Endothelial cell of umbilical vein (primary cell): ENCODE data around the gene CEACAM5. TPM values are rescaled to one million over a fixed set of nuclear protein-coding genes. Genes with fewer than 3 reads are reported as not detected.
A peak's percentile ranks its signal among the peaks of the same experiment; 100 is the strongest.

Source experiments
- BruUV-seq: library from RNA; stranded (reverse); fragments of 400-500 nt; replicated peaks from 2 replicates; lab custom pipeline; 2021; lab: Mats Ljungman, UMichigan
- CTCF ChIA-PET: fragments of 300-600, 350-600 bp; sonication (Branson Sonifier 250); formaldehyde crosslinking; loops from one replicate; lab custom pipeline; 2021; ENCODE audit warnings: antibody characterized with exemption, inconsistent platforms; lab: Charles Lee
- POLR2A ChIA-PET: fragments of 300-600, 350-600 bp; sonication (Branson Sonifier 250); formaldehyde crosslinking; loops from one replicate; lab custom pipeline; 2021; ENCODE audit warnings: antibody characterized with exemption, inconsistent platforms; lab: Charles Lee
- DNase-seq: peaks from one replicate; pipeline ENCODE4 v3.0.0-alpha.2; 2011; ENCODE audit warnings: low read depth, low spot score
- FAIRE-seq: peaks from 2 replicates; lab custom pipeline; 2011; peaks lifted over from hg19 to GRCh38; lab: Jason Lieb, UNC
- H2AFZ ChIP-seq: 2 replicates; pipeline ENCODE4 v1.6.0; 2012; ENCODE audit warnings: low read depth, low read length, control low read depth, inconsistent platforms
- H3K27ac ChIP-seq: 2 replicates; pipeline ENCODE4 v1.5.1; 2011; ENCODE audit warnings: low read depth, mild to moderate bottlenecking, control low read depth, low read length, moderate library complexity; ENCODE audit not compliant: insufficient read depth
- H3K27me3 ChIP-seq, 2 experiments: 2 replicates each; pipeline versions ENCODE4 v1.6.0 to v1.6.1; 2011; ENCODE audit warnings: low read length in 2 of 2, mixed read lengths in 1 of 2; ENCODE audit not compliant: control insufficient read depth in 2 of 2, insufficient read depth in 2 of 2
- H3K36me3 ChIP-seq, 2 experiments: 2 replicates in 1 of 2; 3 replicates in 1 of 2; pipeline ENCODE4 v1.5.1; 2011; ENCODE audit warnings: low read length in 2 of 2, mild to moderate bottlenecking in 1 of 2, moderate library complexity in 1 of 2; ENCODE audit not compliant: control insufficient read depth in 2 of 2, insufficient read depth in 2 of 2; ENCODE audit errors: extremely low read depth in 1 of 2
- H3K4me1 ChIP-seq: 3 replicates; pipeline ENCODE4 v1.5.1; 2011; ENCODE audit warnings: mild to moderate bottlenecking, low read length; ENCODE audit not compliant: control insufficient read depth, insufficient read depth; ENCODE audit errors: extremely low read depth
- H3K4me2 ChIP-seq: 2 replicates; pipeline ENCODE4 v1.6.1; 2011; ENCODE audit warnings: low read length, control low read depth, mixed read lengths; ENCODE audit not compliant: insufficient read depth
- H3K4me3 ChIP-seq, 3 experiments: fragments of 200-600 bp in 1 of 3; sonication (generic), shearing (Covaris generic) in 1 of 3; replicated peaks in 1 of 3; 2 replicates each; pipeline ENCODE4 v1.5.1; 2011 to 2016; ENCODE audit warnings: control low read depth in 3 of 3, low read length in 3 of 3, mild to moderate bottlenecking in 2 of 3, inconsistent platforms in 1 of 3, low read depth in 1 of 3, moderate library complexity in 1 of 3; ENCODE audit not compliant: insufficient read depth in 1 of 3
- H3K79me2 ChIP-seq: 2 replicates; pipeline ENCODE4 v1.6.0; 2012; ENCODE audit warnings: low read length, inconsistent platforms; ENCODE audit not compliant: control insufficient read depth, insufficient read depth
- H3K9ac ChIP-seq: replicated peaks from 2 replicates; pipeline ENCODE3; 2011; ENCODE audit warnings: low read length, control low read depth; ENCODE audit not compliant: insufficient read depth; ENCODE audit errors: extremely low read depth
- H3K9me1 ChIP-seq: replicated peaks from 3 replicates; pipeline ENCODE4 v1.6.0; 2011; ENCODE audit warnings: mild to moderate bottlenecking, low read length; ENCODE audit not compliant: control insufficient read depth, insufficient read depth; ENCODE audit errors: extremely low read depth
- H3K9me3 ChIP-seq: replicated peaks from 2 replicates; pipeline ENCODE4 v1.5.1; 2012; ENCODE audit warnings: low read length, inconsistent platforms; ENCODE audit not compliant: control insufficient read depth, insufficient read depth
- H4K20me1 ChIP-seq: replicated peaks from 2 replicates; pipeline ENCODE3; 2011; ENCODE audit warnings: mild to moderate bottlenecking, low read length; ENCODE audit not compliant: control insufficient read depth, insufficient read depth; ENCODE audit errors: extremely low read depth
- FOS ChIP-seq: IDR thresholded peaks from 2 replicates; pipeline ENCODE4 v1.6.1; 2011; ENCODE audit warnings: mild to moderate bottlenecking, low read length, moderate library complexity, borderline replicate concordance; ENCODE audit not compliant: insufficient read depth
- GATA2 ChIP-seq: IDR thresholded peaks from 2 replicates; pipeline ENCODE4 v1.7.0; 2011; ENCODE audit warnings: low read depth, mild to moderate bottlenecking, moderate library complexity, mixed read lengths, low read length; ENCODE audit not compliant: insufficient read length, insufficient read depth
- JUN ChIP-seq: IDR thresholded peaks from 2 replicates; pipeline ENCODE4 v1.6.1; 2011; ENCODE audit warnings: borderline replicate concordance, low read depth; ENCODE audit not compliant: insufficient read length, insufficient read depth
- MAX ChIP-seq: IDR thresholded peaks from 2 replicates; pipeline ENCODE4 v1.6.1; 2011; ENCODE audit not compliant: insufficient read depth, insufficient read length
- MYC ChIP-seq: IDR thresholded peaks from one replicate; pipeline ENCODE4 v1.6.1; 2011; ENCODE audit warnings: mild to moderate bottlenecking, low read depth, low read length
- POLR2A ChIP-seq: IDR thresholded peaks from 2 replicates; pipeline ENCODE4 v1.6.1; 2012; ENCODE audit warnings: low read depth, mild to moderate bottlenecking, control low read depth, low read length
- POLR2AphosphoS5 ChIP-seq: IDR thresholded peaks from 2 replicates; pipeline ENCODE4 v1.6.1; 2012; ENCODE audit warnings: low read depth, mild to moderate bottlenecking, control low read depth, low read length, moderate library complexity; ENCODE audit not compliant: insufficient read depth
- dilution Hi-C: fragments of 300-500 bp; cut with MboI; formaldehyde crosslinking; loops from one replicate; pipeline ENCODE4 v1.15.0; 2019; ENCODE audit warnings: low sequenced_read_pairs; ENCODE audit not compliant: extremely low pct_ligation_motif_present
- intact Hi-C: fragments of 100-400 bp; cut with micrococcal nuclease; formaldehyde crosslinking; loops from one replicate; pipeline ENCODE4 v1.10.0; 2022
- polyA plus RNA-seq, 4 experiments: library from polyadenylated mRNA; depleted of rRNA in 3 of 4; stranded (reverse) in 3 of 4; unstranded in 1 of 4; fragments of >200 nt; gene quantifications; 2 replicates each; pipeline versions ENCODE4 v1.2.1 to v1.2.3, GENCODE V29; 2011 to 2012; ENCODE audit warnings: missing spikeins in 1 of 4
- total RNA-seq: library from RNA; stranded (reverse); gene quantifications from 2 replicates; pipeline ENCODE4 v1.2.3, GENCODE V29; 2021

The CEACAM5 gene
- total and polyA plus RNA-seq, 2 donors (not counting 3 experiments of a cell fraction or from before 2014, with no cell fraction given), result not detected

DNA sequence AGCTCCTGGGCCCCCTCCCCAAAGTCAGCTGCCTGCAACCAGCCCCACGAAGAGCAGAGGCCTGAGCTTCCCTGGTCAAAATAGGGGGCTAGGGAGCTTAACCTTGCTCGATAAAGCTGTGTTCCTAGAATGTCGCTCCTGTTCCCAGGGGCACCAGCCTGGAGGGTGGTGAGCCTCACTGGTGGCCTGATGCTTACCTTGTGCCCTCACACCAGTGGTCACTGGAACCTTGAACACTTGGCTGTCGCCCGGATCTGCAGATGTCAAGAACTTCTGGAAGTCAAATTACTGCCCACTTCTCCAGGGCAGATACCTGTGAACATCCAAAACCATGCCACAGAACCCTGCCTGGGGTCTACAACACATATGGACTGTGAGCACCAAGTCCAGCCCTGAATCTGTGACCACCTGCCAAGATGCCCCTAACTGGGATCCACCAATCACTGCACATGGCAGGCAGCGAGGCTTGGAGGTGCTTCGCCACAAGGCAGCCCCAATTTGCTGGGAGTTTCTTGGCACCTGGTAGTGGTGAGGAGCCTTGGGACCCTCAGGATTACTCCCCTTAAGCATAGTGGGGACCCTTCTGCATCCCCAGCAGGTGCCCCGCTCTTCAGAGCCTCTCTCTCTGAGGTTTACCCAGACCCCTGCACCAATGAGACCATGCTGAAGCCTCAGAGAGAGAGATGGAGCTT, 4.7 kb upstream of the CEACAM5 start:
- Histone ChIP-seq H3K9me3 (no peaks in the 10 kb centered on the region), H4K20me1 (no peaks in the 10 kb centered on the region), H3K27ac (no peak overlapping the region), H3K4me1 (no peaks in the 10 kb centered on the region), H2AFZ (no peak overlapping the region), H3K4me3 (no peak overlapping the region), H3K4me2 (no peak overlapping the region), H3K79me2 (no peaks in the 10 kb centered on the region), H3K9ac (no peak overlapping the region), H3K36me3 (no peaks in the 10 kb centered on the region), H3K9me1 (no peaks in the 10 kb centered on the region), H3K27me3 (no peaks in the 10 kb centered on the region)
- CTCF ChIA-PET, result no interaction called here
- DNase-seq (no peak), FAIRE-seq (no peak)
- dilution Hi-C loops, result no loop called here
- POLR2A ChIA-PET, result no interaction called here
- TF ChIP-seq JUN, result no peak
- no peak for TF ChIP-seq MYC
- TF ChIP-seq POLR2A, result no peak
- no peak for TF ChIP-seq MAX
- no peak for TF ChIP-seq GATA2
- intact Hi-C loops, result no loop called here
- no TSS peak for BruUV-seq

GRCh38 chr19:41705393-41706174, 2.8 kb upstream of the CEACAM5 start:
- no peak for FAIRE-seq
- no peaks in the 10 kb centered on the region for H4K20me1 ChIP-seq
- no peaks in the 10 kb centered on the region for H3K9me1 ChIP-seq
- dilution Hi-C loops, result no loop called here
- no peaks in the 10 kb centered on the region for H3K9me3 ChIP-seq
- no peak overlapping the region for H3K4me3 ChIP-seq
- no peaks in the 10 kb centered on the region for H3K79me2 ChIP-seq
- H3K9ac ChIP-seq, result no peak overlapping the region
- H3K27ac ChIP-seq, result no peak overlapping the region
- H3K4me2 ChIP-seq, result no peak overlapping the region
- no TSS peak for BruUV-seq
- ChIA-PET CTCF (interaction anchor here (1.1 to 2.6 kb wide), 2 partner anchors 12 kb away, joined by 3 to 18 read pairs; no protein-coding TSS in a partner anchor), POLR2A (no interaction called here)
- intact Hi-C loops, result loop anchor here (2.0 kb wide), 1 partner anchor 41 kb away; no protein-coding TSS in a partner anchor
- H3K4me1 ChIP-seq, result no peaks in the 10 kb centered on the region
- TF ChIP-seq POLR2AphosphoS5 (no peak), MYC (no peak), MAX (no peak), FOS (no peak), JUN (no peak), POLR2A (no peak)
- DNase-seq, result peak; percentile 17
- H3K36me3 ChIP-seq, result no peaks in the 10 kb centered on the region
- no peaks in the 10 kb centered on the region for H3K27me3 ChIP-seq
- no peak overlapping the region for H2AFZ ChIP-seq
